Omental fat pad (tissue), 4 donors: ENCODE measurements around the gene ASPRV1. TPM values are rescaled to one million over a fixed set of nuclear protein-coding genes. Genes with fewer than 3 reads are reported as not detected.

ENCODE experiments used
- ATAC-seq: fragments of 150-250 bp; one replicate; pipeline ENCODE4 v1.9.1; 2016; ENCODE audit warnings: mild to moderate bottlenecking, moderate library complexity; ENCODE audit not compliant: low FRiP score
- DNase-seq: peaks from one replicate; pipeline ENCODE4 v3.0.0-alpha.2; 2019; ENCODE audit warnings: low spot score
- total RNA-seq, 4 donors: library from RNA; depleted of rRNA; stranded (reverse); fragments of >200 nt; gene quantifications; one replicate each; pipeline ENCODE4 v1.1.0, GENCODE V29; 2016
- TF ChIP-seq, protein P1 (sequence below), 3 donors: fragments of 450-650 bp; IDR thresholded peaks; one replicate each; pipeline ENCODE4 v1.5.1; 2016 to 2017; ENCODE audit warnings: antibody characterized with exemption in 3 of 3, mild to moderate bottlenecking in 3 of 3, moderate library complexity in 2 of 3

ASPRV1 gene
- total RNA-seq, 4 donors from 2014 or later, result 0.94 to 5.2 (median 1.4) TPM

DNA sequence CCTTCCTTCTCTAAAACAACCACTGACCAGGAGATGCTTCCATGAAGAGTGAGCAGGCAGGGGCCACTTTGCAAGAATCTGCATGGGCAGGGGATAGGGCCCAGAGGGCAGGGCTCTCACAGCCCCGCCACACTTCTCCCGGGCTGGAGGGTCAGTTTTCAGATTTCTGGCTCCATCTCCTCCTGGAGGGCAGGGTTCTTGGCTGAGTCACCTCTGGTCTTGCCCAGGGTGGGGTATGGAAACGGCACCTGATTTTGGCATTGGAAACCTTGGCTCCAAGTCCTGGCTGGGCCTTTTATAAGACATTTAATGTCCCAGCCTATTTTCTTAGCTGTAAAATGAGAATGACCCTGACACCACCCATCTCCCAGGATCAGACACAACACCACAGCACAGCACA lies 27.6 kb upstream of the ASPRV1 start:
- TF ChIP-seq, protein P1, sequence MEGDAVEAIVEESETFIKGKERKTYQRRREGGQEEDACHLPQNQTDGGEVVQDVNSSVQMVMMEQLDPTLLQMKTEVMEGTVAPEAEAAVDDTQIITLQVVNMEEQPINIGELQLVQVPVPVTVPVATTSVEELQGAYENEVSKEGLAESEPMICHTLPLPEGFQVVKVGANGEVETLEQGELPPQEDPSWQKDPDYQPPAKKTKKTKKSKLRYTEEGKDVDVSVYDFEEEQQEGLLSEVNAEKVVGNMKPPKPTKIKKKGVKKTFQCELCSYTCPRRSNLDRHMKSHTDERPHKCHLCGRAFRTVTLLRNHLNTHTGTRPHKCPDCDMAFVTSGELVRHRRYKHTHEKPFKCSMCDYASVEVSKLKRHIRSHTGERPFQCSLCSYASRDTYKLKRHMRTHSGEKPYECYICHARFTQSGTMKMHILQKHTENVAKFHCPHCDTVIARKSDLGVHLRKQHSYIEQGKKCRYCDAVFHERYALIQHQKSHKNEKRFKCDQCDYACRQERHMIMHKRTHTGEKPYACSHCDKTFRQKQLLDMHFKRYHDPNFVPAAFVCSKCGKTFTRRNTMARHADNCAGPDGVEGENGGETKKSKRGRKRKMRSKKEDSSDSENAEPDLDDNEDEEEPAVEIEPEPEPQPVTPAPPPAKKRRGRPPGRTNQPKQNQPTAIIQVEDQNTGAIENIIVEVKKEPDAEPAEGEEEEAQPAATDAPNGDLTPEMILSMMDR (IDR thresholded peaks at IDR 0.05), result no peak
- ATAC-seq, result no peak
- no peak for DNase-seq

DNA sequence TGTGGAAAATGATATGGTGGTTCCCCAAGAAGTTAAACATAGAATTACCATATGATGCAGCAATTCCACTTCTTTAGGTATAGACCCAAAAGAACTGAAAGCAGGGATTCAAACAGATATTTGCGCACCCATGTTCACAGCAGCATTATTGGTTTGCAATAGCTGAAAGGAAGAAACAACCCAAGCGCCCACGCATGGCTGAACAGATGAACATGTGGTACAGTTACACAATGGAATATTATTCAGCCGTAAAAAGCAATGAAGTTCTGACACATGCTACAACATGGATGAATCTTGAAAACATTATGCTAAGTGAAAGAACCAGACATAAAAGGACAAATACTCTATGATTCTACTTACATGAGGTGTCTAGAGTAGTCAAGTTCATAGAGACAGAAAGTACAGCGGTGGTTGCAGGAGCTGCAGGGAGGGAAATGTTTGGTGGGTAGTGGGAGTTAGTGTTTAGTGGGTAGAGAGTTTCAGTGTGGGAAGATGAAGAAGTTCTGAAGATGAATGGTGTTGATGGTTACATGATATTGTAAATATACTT lies 26.7 kb upstream of the ASPRV1 start:
- TF ChIP-seq, protein P1 (IDR thresholded peaks at IDR 0.05), result no peak
- DNase-seq (no peak), ATAC-seq (no peak)

DNA sequence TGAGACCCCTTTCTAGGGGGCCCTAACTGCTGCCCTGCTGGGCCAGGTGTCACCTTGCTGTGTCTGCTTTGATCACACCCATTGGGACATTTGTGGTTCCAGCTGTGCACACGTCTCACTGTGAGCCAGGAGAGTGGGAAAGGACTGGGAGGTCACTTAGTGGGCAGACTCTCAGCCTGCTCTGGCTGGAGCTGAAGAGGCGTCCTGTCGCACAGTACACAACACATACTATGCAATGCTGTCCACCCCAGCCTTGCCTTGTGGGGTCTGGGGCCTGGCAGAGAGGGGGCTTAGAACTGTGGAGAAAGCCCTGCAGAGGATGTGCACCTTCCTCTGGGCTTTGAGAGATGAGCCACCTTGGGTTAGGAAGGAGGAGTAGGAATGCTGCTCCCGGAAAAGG lies 25.3 kb upstream of the ASPRV1 start:
- DNase-seq (no peak), ATAC-seq (no peak)
- TF ChIP-seq, protein P1 (IDR thresholded peaks at IDR 0.05), result no peak

DNA sequence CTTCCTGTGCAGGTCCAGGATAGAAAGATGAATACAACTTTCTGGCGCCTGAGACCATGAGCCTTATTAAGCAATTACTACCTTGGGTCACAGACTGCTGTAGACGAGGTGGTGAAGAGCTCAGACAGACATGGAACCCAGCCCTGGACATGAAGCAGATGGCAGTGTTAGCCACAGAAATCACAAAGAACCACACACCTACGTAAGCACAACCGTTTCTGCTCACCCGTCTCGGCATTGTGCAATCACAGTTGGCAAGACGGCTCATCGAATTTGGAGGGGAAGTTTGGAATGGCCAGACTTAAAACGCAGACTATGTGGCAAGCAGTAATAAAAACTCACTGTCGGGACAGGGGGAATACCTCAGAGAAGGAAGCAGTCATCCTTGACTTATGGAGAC lies 24.3 kb upstream of the ASPRV1 start:
- TF ChIP-seq, protein P1 (IDR thresholded peaks at IDR 0.05), result no peak
- ATAC-seq (peak; percentile 16), DNase-seq (no peak)

DNA sequence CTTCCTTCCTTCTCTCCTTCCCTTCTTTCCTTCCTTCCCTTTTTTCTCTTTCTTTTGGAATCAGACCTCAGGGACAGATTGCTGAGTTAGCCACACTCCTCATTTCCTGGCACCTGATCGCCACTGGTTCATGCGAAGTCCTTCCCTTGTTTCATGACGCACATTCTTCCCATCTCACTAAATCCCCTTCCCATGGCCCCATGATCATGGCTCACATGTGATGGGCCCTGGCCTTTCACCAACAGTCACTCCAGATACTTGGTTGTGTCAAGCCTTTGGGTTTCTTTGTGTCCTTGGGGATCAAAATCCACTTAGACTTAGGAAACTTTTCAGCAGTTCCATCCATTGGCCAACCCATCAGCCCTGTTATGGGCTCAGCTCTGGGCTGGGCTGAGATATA lies 23.8 kb upstream of the ASPRV1 start:
- DNase-seq, result no peak
- ATAC-seq, result no peak
- TF ChIP-seq, protein P1 (IDR thresholded peaks at IDR 0.05), result no peak

DNA sequence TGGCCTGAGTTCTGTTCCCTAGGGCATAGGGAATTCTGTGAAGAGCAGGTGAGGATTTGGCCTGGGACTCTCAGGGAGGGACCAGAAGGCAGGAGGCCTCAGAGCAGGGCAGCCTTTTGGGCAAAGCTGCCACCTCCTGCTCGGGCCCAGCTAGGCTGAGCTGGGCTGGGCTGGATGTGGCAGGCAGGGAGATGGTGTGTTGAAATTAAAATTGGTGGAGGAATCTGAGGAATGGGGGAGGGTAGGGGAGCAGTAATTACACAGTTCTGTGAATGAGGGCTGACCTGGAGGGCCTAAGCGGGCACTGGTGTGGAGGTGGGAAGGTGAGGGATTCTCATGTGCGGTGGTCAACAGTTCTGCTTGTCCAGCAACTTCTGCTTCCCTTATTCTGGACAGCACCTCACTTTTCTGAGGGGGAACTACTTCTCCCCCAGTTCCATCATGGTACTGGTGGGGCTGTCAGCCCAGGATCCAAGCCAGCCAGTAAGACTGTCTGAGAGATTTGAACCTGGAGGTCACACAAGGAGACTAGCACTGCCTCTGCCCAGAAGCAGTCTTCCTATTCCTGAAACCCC lies 22.0 kb upstream of the ASPRV1 start:
- ATAC-seq, result no peak
- TF ChIP-seq, protein P1 (IDR thresholded peaks at IDR 0.05), result no peak
- no peak for DNase-seq
